Activated CD8-positive, alpha-beta memory T cell treated with anti-CD3 and anti-CD28 coated beads, Interleukin-2, amount 10 ng/mL, durations not matched to agents 7 days and 5 days (primary cell): ENCODE data around the gene ZNF224. TPM values are rescaled to one million over a fixed set of nuclear protein-coding genes. Genes with fewer than 3 reads are reported as not detected.

ENCODE experiments used
- ATAC-seq: fragments of 150-1000 bp; cut with Tn5 transposase; one replicate; pipeline ENCODE4 v1.10.0; 2021; ENCODE audit warnings: moderate library complexity
- CTCF ChIA-PET: fragments of 350-600 bp; sonication (Branson Sonifier 250); formaldehyde crosslinking; loops from one replicate; lab custom pipeline; 2021; ENCODE audit warnings: antibody characterized with exemption; lab: Charles Lee
- DNase-seq: peaks from one replicate; pipeline ENCODE4 v3.0.0-alpha.2; 2020
- H3K27ac Mint-ChIP-seq: one replicate; pipeline ENCODE4 v1.8.0; 2021; ENCODE audit warnings: mild to moderate bottlenecking, mixed read lengths
- H3K27me3 Mint-ChIP-seq: one replicate; pipeline ENCODE4 v1.8.0; 2021; ENCODE audit warnings: mixed read lengths
- H3K36me3 Mint-ChIP-seq: one replicate; pipeline ENCODE4 v1.8.0; 2021; ENCODE audit warnings: mild to moderate bottlenecking, mixed read lengths
- H3K4me1 Mint-ChIP-seq: one replicate; pipeline ENCODE4 v1.8.0; 2021; ENCODE audit warnings: mixed read lengths
- H3K4me3 Mint-ChIP-seq: one replicate; pipeline ENCODE4 v1.8.0; 2021; ENCODE audit warnings: mild to moderate bottlenecking, moderate library complexity, mixed read lengths
- H3K9me3 Mint-ChIP-seq: one replicate; pipeline ENCODE4 v1.8.0; 2022; ENCODE audit warnings: low read depth, mixed read lengths
- total RNA-seq, 2 experiments: library from RNA; stranded (reverse); gene quantifications; one replicate each; pipeline ENCODE4 v1.2.3, GENCODE V29; 2021

ZNF224 gene
- total RNA-seq, 2 experiments from 2014 or later = 28.7 to 32.6 TPM

DNA sequence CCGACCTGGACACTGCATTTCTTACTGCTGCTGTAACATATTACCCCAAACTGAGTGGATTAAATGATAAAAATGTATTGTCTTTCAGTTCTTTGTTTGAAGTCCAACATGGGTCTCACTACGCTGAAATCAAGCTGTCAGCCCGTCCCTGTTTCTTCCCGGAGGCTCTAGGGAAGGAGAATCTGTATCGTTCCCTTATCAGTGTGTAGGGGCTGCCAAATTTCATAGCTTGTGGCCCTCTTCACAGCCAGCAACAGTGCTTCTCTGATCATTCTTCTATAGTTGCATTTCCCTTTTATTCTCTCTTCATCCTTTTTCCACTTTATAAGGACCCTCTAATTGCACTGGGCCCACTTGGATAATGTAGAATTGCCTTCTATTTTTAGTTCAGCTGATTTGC is 57.3 kb downstream of the ZNF224 start:
- H3K9me3 Mint-ChIP-seq = peaks cover 28% of the 10 kb centered on the region

DNA sequence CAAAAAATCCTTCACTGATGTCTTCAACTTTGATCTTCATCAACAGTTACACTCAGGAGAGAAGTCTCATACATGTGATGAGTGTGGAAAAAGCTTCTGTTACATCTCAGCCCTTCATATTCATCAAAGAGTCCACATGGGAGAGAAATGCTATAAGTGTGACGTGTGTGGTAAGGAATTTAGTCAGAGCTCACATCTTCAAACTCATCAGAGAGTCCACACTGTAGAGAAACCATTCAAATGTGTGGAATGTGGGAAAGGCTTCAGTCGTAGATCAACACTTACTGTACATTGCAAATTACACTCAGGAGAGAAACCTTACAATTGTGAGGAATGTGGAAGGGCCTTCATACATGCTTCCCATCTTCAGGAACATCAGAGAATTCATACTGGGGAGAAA is 62.3 kb downstream of the ZNF224 start:
- Mint-ChIP-seq H3K27ac (no peak overlapping the region), H3K4me3 (no peak overlapping the region), H3K4me1 (no peaks in the 10 kb centered on the region), H3K27me3 (no peaks in the 10 kb centered on the region), H3K9me3 (peaks cover 40% of the 10 kb centered on the region), H3K36me3 (peaks cover 62% of the 10 kb centered on the region)
- CTCF ChIA-PET = no interaction called here
- DNase-seq (no peak), ATAC-seq (no peak)

More for the DNA sequence above, 57.3 kb downstream of the ZNF224 start:
- Mint-ChIP-seq H3K36me3 (peaks cover 78% of the 10 kb centered on the region), H3K4me3 (no peak overlapping the region), H3K27ac (no peak overlapping the region), H3K4me1 (no peaks in the 10 kb centered on the region), H3K27me3 (no peaks in the 10 kb centered on the region)
- DNase-seq = no peak
- CTCF ChIA-PET = no interaction called here
- no peak for ATAC-seq

Other genes with a start within 250 kb of the ZNF224 start
- 1 to 10 TPM in 1 of 2 experiments, under 1 TPM in 1; 0.89 to 1.7 TPM for gene ZNF404, start 210.4 kb upstream of the ZNF224 start, total RNA-seq
- 10 to 100 TPM; 17.1 to 17.9 TPM for gene ZNF45, start 159.1 kb upstream of the ZNF224 start, total RNA-seq
- 1 to 10 TPM; 2.1 to 2.5 TPM for gene ZNF221, start 143.1 kb upstream of the ZNF224 start, total RNA-seq
- 1 to 10 TPM; 7.1 to 7.3 TPM for gene ZNF155, start 110.2 kb upstream of the ZNF224 start, total RNA-seq
- gene ZNF230, start 91.4 kb upstream of the ZNF224 start, total RNA-seq = 1 to 10 TPM; 4.8 to 5.1 TPM
- 1 to 10 TPM; 2.3 to 3.0 TPM for gene ZNF222, start 69.0 kb upstream of the ZNF224 start, total RNA-seq
- gene ZNF223, start 42.3 kb upstream of the ZNF224 start, total RNA-seq = under 1 TPM; 0.19 to 0.20 TPM
- 1 to 10 TPM; 2.2 to 2.4 TPM for gene ZNF284, start 22.2 kb upstream of the ZNF224 start, total RNA-seq
- gene ZNF225, start 19.0 kb downstream of the ZNF224 start, total RNA-seq = 1 to 10 TPM; 4.2 to 6.2 TPM
- 10 to 100 TPM; 10.1 to 12.2 TPM for gene ZNF234, start 47.2 kb downstream of the ZNF224 start, total RNA-seq
- 10 to 100 TPM; 13.1 to 15.2 TPM for gene ZNF226, start 70.7 kb downstream of the ZNF224 start, total RNA-seq
- 10 to 100 TPM; 28.6 to 29.4 TPM for gene ZNF227, start 118.2 kb downstream of the ZNF224 start, total RNA-seq
- gene ZNF233, start 165.5 kb downstream of the ZNF224 start, total RNA-seq = under 1 TPM; 0.23 to 0.91 TPM
- 1 to 10 TPM; 6.8 to 7.1 TPM for gene ZNF235, start 210.7 kb downstream of the ZNF224 start, total RNA-seq